SJSA1 (cell line): ENCODE data around the gene ORC5. TPM values are rescaled to one million over a fixed set of nuclear protein-coding genes. Genes with fewer than 3 reads are reported as not detected.

Experiments
- DNase-seq, 2 experiments: peaks; one replicate each; pipeline ENCODE4 v3.0.0-alpha.2; 2015 to 2020; ENCODE audit warnings: low spot score in 2 of 2, low read depth in 1 of 2
- H3K27ac ChIP-seq: fragments of 250-450 bp; sonication (Bioruptor Pico); 2 replicates; pipeline ENCODE4 v1.5.1; 2020; ENCODE audit warnings: mild to moderate bottlenecking, moderate library complexity
- H3K27me3 ChIP-seq: fragments of 250-450 bp; sonication (Bioruptor Pico); replicated peaks from 2 replicates; pipeline ENCODE4 v1.5.1; 2020; ENCODE audit warnings: mild to moderate bottlenecking, moderate library complexity
- H3K36me3 ChIP-seq: fragments of 250-450 bp; sonication (Bioruptor Pico); 2 replicates; pipeline ENCODE4 v1.5.1; 2020; ENCODE audit warnings: mild to moderate bottlenecking
- H3K4me1 ChIP-seq: fragments of 250-450 bp; sonication (Bioruptor Pico); replicated peaks from 2 replicates; pipeline ENCODE4 v1.6.1; 2021; ENCODE audit warnings: mild to moderate bottlenecking
- H3K4me3 ChIP-seq: fragments of 250-450 bp; sonication (Bioruptor Pico); 2 replicates; pipeline ENCODE4 v1.5.1; 2020; ENCODE audit warnings: mild to moderate bottlenecking
- H3K9me3 ChIP-seq: fragments of 250-450 bp; sonication (Bioruptor Pico); replicated peaks from 2 replicates; pipeline ENCODE4 v1.5.1; 2020; ENCODE audit warnings: mild to moderate bottlenecking
- total RNA-seq: library from RNA; depleted of rRNA; stranded (reverse); fragments of >200 nt; shearing (Covaris generic); gene quantifications from 2 replicates; pipeline ENCODE4 v1.2.3, GENCODE V29; 2014

The ORC5 gene
- total RNA-seq, 1 experiment from 2014 or later, result 41.5 TPM

DNA sequence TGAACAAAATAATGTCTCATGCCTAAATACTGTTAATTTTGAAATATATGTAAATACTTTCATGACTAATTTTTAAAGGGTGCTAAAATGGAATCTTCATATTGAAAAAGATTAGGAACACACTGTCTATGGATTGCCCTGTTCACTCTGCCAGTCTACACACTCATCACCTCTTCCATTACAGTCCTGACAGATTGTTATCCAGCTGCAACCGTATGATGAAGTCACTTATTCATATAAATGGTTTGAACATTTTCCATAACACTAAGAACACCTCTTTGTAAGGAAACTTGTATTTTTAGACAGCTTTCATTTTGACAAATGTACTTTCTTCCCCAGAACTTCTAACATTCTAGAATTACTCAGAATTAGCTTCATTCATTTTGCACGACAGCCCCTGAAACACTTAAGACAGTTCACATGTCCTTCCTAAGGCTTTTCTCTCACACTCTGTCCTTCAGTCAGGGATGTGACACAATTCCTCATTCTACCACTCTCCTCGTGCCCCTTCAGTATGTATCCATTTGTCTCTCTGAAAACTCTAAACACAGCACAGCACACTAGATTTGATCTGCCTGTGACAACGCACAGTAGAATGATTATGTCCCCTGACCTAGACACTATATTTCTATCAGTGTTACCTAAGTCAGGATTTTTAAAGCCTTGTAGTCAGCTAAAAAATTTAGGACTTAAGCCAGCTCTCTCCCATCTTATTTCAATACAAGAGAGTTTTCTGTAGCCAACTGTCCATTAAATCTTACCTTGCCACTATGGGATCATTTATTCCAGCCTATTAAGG is 71.9 kb downstream of the ORC5 start:
- no peak for DNase-seq
- no peaks in the 10 kb centered on the region for H3K9me3 ChIP-seq
- H3K4me3 ChIP-seq, result no peak overlapping the region
- peaks cover 17% of the 10 kb centered on the region for H3K4me1 ChIP-seq
- H3K27me3 ChIP-seq, result no peaks in the 10 kb centered on the region
- H3K27ac ChIP-seq, result no peak overlapping the region
- peaks cover 41% of the 10 kb centered on the region for H3K36me3 ChIP-seq

- Histone ChIP-seq H3K9me3 (no peaks in the 10 kb centered on the region), H3K27ac (no peak overlapping the region), H3K27me3 (no peaks in the 10 kb centered on the region), H3K4me3 (no peak overlapping the region), H3K36me3 (peaks cover 49% of the 10 kb centered on the region), H3K4me1 (peaks cover 9% of the 10 kb centered on the region)
- no peak for DNase-seq
Observed at GRCh38 chr7:104133238-104133637, 74.6 kb downstream of the ORC5 start.

GRCh38 chr7:104130726-104131125 is 77.1 kb downstream of the ORC5 start:
- no peak overlapping the region for H3K27ac ChIP-seq
- H3K27me3 ChIP-seq, result no peaks in the 10 kb centered on the region
- peaks cover 40% of the 10 kb centered on the region for H3K36me3 ChIP-seq
- no peaks in the 10 kb centered on the region for H3K4me1 ChIP-seq
- no peak for DNase-seq
- no peaks in the 10 kb centered on the region for H3K9me3 ChIP-seq
- H3K4me3 ChIP-seq, result no peak overlapping the region

- Histone ChIP-seq H3K36me3 (peaks cover 17% of the 10 kb centered on the region), H3K4me1 (no peaks in the 10 kb centered on the region)
Observed at GRCh38 chr7:104127204-104127603, 80.6 kb downstream of the ORC5 start.

DNA sequence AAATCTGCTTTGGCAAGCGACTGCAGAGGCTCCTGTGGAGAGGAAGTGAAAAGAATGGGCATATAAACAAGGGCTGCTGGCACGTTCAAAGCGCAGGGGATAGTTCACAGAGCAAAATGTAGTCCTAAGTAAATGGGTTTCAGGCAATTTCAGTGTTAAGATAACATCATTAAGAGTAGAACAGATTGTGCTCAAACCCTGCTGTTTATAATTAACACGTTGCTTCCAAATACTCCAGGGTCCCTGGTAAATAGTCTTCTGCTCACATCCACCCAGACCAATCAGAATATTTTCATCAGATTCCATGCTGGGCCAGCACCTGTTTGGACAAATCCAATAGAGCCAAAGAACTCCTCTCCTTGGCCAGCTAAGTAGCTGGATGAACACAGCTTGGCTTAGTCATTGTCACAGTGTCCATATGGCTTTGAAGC is 81.4 kb downstream of the ORC5 start:
- no peaks in the 10 kb centered on the region; the same call in 1 of the 2 replicates for H3K27me3 ChIP-seq
- DNase-seq, result no peak
- H3K27ac ChIP-seq, result no peak overlapping the region
- H3K9me3 ChIP-seq, result no peaks in the 10 kb centered on the region
- H3K36me3 ChIP-seq, result peaks cover 14% of the 10 kb centered on the region
- H3K4me1 ChIP-seq, result no peaks in the 10 kb centered on the region
- H3K4me3 ChIP-seq, result no peak overlapping the region

More at GRCh38 chr7:104127204-104127603, 80.6 kb downstream of the ORC5 start:
- H3K27me3 ChIP-seq, result no peaks in the 10 kb centered on the region; the same call in 1 of the 2 replicates
- H3K4me3 ChIP-seq, result no peak overlapping the region
- H3K9me3 ChIP-seq, result no peaks in the 10 kb centered on the region
- no peak for DNase-seq
- no peak overlapping the region for H3K27ac ChIP-seq

GRCh38 chr7:104124893-104125477 is 82.8 kb downstream of the ORC5 start:
- no peak for DNase-seq
- Histone ChIP-seq H3K4me3 (no peak overlapping the region), H3K27ac (no peak overlapping the region), H3K9me3 (no peaks in the 10 kb centered on the region), H3K36me3 (peaks cover 7% of the 10 kb centered on the region), H3K27me3 (no peaks in the 10 kb centered on the region; the same call in 1 of the 2 replicates), H3K4me1 (no peaks in the 10 kb centered on the region)

GRCh38 chr7:104124469-104124868 is 83.3 kb downstream of the ORC5 start:
- no peaks in the 10 kb centered on the region; the same call in 1 of the 2 replicates for H3K27me3 ChIP-seq
- H3K36me3 ChIP-seq, result peaks cover 7% of the 10 kb centered on the region; the same call in 1 of the 2 replicates
- no peak for DNase-seq
- H3K9me3 ChIP-seq, result no peaks in the 10 kb centered on the region
- no peak overlapping the region for H3K27ac ChIP-seq
- no peaks in the 10 kb centered on the region for H3K4me1 ChIP-seq
- H3K4me3 ChIP-seq, result no peak overlapping the region

GRCh38 chr7:104123786-104124185 is 84.0 kb downstream of the ORC5 start:
- H3K27ac ChIP-seq, result no peak overlapping the region
- no peak for DNase-seq
- no peaks in the 10 kb centered on the region for H3K9me3 ChIP-seq
- H3K27me3 ChIP-seq, result no peaks in the 10 kb centered on the region; the same call in 1 of the 2 replicates
- peaks cover 2% of the 10 kb centered on the region; the same call in 1 of the 2 replicates for H3K36me3 ChIP-seq
- no peak overlapping the region for H3K4me3 ChIP-seq
- no peaks in the 10 kb centered on the region for H3K4me1 ChIP-seq

DNA sequence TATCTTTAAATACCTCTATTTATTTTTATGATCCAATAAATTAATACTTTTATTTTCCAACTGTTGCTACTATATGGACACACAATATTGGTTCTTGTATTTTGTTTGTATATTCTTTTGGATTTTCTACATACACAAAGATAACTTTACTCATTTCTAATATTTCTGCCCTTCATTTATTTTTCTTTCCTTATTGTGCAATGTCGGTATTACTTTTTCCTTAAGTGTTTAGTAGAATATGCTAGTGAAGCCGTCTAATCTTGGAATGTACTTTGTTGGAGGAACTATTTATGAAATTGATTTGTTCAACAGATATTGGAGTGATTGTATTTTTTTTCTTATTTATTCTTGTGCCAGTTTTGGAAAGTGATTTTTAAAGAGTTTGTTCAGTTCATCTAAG is 94.0 kb downstream of the ORC5 start:
- H3K27ac ChIP-seq, result no peak overlapping the region
- H3K9me3 ChIP-seq, result no peaks in the 10 kb centered on the region
- H3K4me1 ChIP-seq, result no peaks in the 10 kb centered on the region
- H3K27me3 ChIP-seq, result 0 out of 2 replicates have a peak, but pooled peaks cover 6% of the 10 kb centered on the region
- no peaks in the 10 kb centered on the region for H3K36me3 ChIP-seq
- H3K4me3 ChIP-seq, result no peak overlapping the region
- no peak for DNase-seq

- 0 out of 2 replicates have a peak, but pooled peaks cover 6% of the 10 kb centered on the region for H3K27me3 ChIP-seq
- H3K9me3 ChIP-seq, result no peaks in the 10 kb centered on the region
- no peaks in the 10 kb centered on the region for H3K4me1 ChIP-seq
- DNase-seq, result no peak
- no peaks in the 10 kb centered on the region for H3K36me3 ChIP-seq
- no peak overlapping the region for H3K4me3 ChIP-seq
- H3K27ac ChIP-seq, result no peak overlapping the region
Observed at GRCh38 chr7:104112623-104113022, 95.2 kb downstream of the ORC5 start.

GRCh38 chr7:104111271-104111670 is 96.5 kb downstream of the ORC5 start:
- no peak for DNase-seq
- no peaks in the 10 kb centered on the region for H3K36me3 ChIP-seq
- 0 out of 2 replicates have a peak, but pooled peaks cover 6% of the 10 kb centered on the region for H3K27me3 ChIP-seq
- no peaks in the 10 kb centered on the region for H3K4me1 ChIP-seq
- no peak overlapping the region for H3K4me3 ChIP-seq
- H3K27ac ChIP-seq, result no peak overlapping the region
- no peaks in the 10 kb centered on the region for H3K9me3 ChIP-seq

- Histone ChIP-seq H3K36me3 (no peaks in the 10 kb centered on the region), H3K27ac (no peak overlapping the region), H3K9me3 (no peaks in the 10 kb centered on the region), H3K4me1 (no peaks in the 10 kb centered on the region), H3K27me3 (no peaks in the 10 kb centered on the region; the same call in 1 of the 2 replicates), H3K4me3 (no peak overlapping the region)
- no peak for DNase-seq
Observed at GRCh38 chr7:104106108-104106905, 101.5 kb downstream of the ORC5 start.

DNA sequence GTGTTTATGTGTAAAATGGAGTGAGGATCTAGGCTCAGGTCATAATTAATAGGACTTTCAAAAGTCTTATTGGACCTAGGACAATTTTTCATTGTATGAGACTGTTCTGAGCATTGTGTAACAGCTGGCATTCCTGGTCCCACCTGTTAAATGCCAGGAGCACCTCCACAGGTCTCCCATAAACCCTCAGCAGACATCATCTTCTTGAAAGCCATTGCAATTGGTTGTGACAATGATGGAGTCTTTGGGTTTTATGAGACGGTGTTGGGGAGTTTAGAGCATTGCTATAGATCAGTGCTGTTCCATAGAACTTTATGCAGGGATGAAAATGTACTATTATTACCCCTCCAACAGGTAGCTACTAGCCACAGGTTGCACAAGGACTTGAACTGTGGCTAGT is 108.9 kb downstream of the ORC5 start:
- Histone ChIP-seq H3K4me3 (no peak overlapping the region), H3K4me1 (no peaks in the 10 kb centered on the region), H3K27ac (no peak overlapping the region), H3K36me3 (no peaks in the 10 kb centered on the region), H3K27me3 (peaks cover 15% of the 10 kb centered on the region), H3K9me3 (no peaks in the 10 kb centered on the region)
- DNase-seq, result no peak
